ENCODE data around the gene EGLN1.
"Not testable (repeated sequence)": the region's sequence is repeated elsewhere in the genome, so short reads cannot be mapped to it uniquely, and the experiment has no call there.

The EGLN1 gene

DNA sequence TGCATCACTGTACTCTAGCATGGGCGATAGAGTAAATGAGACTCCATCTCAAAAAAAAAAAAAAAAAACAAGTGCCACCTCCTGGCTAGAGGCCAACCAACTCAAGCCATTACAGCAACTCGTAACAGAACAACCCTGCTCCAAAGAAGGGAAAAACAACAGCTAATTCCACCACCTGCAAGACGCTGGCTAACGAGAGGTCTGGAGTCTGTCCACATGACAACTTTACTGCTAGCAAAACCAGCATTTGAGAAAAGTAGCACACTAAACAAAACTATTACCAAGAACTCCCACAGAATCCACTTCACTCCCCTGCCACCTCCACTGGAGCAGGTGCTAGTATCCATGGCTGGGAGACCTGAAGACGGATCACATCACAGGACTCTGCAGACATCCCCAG lies 24.1 kb upstream of the EGLN1 start:
- Histone ChIP-seq H3K36me3 (no peaks in the 10 kb centered on the region), H3K9me3 (no peaks in the 10 kb centered on the region; the same call in 1 of the 2 replicates), H3K4me3 (ENCODE audit: low read depth, low read length) (no peak overlapping the region), H3K4me1 (no peaks in the 10 kb centered on the region; the same call in 1 of the 2 replicates), H3K27me3 (no peaks in the 10 kb centered on the region)
- TF ChIP-seq, protein P1, sequence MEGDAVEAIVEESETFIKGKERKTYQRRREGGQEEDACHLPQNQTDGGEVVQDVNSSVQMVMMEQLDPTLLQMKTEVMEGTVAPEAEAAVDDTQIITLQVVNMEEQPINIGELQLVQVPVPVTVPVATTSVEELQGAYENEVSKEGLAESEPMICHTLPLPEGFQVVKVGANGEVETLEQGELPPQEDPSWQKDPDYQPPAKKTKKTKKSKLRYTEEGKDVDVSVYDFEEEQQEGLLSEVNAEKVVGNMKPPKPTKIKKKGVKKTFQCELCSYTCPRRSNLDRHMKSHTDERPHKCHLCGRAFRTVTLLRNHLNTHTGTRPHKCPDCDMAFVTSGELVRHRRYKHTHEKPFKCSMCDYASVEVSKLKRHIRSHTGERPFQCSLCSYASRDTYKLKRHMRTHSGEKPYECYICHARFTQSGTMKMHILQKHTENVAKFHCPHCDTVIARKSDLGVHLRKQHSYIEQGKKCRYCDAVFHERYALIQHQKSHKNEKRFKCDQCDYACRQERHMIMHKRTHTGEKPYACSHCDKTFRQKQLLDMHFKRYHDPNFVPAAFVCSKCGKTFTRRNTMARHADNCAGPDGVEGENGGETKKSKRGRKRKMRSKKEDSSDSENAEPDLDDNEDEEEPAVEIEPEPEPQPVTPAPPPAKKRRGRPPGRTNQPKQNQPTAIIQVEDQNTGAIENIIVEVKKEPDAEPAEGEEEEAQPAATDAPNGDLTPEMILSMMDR (IDR thresholded peaks at IDR 0.05; ENCODE audit: low read depth, low read length) = no peak
- no peak for DNase-seq

DNA sequence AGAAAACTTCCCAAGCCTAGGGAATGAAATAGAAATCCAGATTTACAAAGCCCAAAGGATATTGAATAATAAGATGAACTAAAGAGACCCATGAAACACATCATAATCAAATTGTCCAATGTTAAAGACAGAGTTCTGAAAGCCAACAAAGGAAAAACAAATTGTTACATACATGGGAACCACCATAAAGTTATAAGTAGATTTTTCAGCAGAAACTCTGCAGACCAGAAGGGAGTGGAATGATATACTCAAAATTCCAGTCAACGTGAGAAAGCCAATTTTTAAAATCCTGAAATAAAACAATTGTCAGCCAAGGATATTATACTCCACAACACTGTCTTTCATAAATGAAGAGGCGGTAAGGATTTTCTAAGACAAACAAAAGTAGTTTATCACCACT lies 22.0 kb upstream of the EGLN1 start:
- Histone ChIP-seq H3K27me3 (no peaks in the 10 kb centered on the region), H3K4me1 (no peaks in the 10 kb centered on the region; the same call in 1 of the 2 replicates), H3K9me3 (no peaks in the 10 kb centered on the region; the same call in 1 of the 2 replicates), H3K36me3 (no peaks in the 10 kb centered on the region), H3K4me3 (ENCODE audit: low read depth, low read length) (no peak overlapping the region)
- DNase-seq = no peak
- TF ChIP-seq, protein P1 (IDR thresholded peaks at IDR 0.05; ENCODE audit: low read depth, low read length) = no peak

DNA sequence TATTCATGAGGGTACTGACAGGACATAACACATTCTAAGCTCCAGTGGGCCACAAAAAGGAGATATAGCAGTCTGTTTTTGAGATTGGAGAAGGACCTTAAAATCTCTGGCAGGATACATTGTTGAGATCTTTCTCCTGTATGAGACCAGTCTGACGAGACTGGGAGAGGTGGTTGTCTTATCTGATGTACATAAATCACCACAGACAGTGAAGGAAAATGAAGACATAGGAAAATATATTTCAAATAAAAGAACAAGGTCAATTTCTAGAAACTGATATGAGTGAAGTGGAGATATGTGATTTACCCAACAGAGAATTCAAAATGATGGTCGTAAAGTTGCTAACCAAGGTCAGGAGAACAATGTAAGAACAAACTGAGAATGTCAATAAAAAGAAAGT lies 21.3 kb upstream of the EGLN1 start:
- H3K4me1 ChIP-seq = no peaks in the 10 kb centered on the region; the same call in 1 of the 2 replicates
- no peaks in the 10 kb centered on the region for H3K36me3 ChIP-seq
- TF ChIP-seq, protein P1 (IDR thresholded peaks at IDR 0.05; ENCODE audit: low read depth, low read length) = no peak
- H3K9me3 ChIP-seq = no peaks in the 10 kb centered on the region; the same call in 1 of the 2 replicates
- no peak for DNase-seq
- no peaks in the 10 kb centered on the region for H3K27me3 ChIP-seq
- no peak overlapping the region for H3K4me3 ChIP-seq (ENCODE audit: low read depth, low read length)

DNA sequence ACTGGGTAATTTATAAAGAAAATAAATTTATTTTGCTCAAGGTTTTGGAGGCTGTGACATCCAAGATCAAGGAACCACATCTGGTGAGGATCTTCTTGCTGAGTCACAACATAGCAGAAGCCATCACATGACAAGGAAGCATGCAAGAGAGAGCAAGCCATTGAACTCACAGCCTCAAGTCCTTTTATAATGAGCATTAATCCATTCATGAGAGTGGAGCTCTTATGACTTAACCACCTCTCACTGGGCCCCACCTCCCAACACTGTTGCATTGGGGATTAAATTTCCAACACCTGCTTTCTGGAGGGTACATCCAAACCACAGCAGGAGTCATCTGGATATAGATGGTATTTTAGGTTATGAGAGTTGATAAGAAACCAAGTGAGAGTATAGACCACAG lies 20.6 kb upstream of the EGLN1 start:
- Histone ChIP-seq H3K4me1 (no peaks in the 10 kb centered on the region; the same call in 1 of the 2 replicates), H3K9me3 (no peaks in the 10 kb centered on the region; the same call in 1 of the 2 replicates), H3K4me3 (ENCODE audit: low read depth, low read length) (no peak overlapping the region), H3K27me3 (no peaks in the 10 kb centered on the region), H3K36me3 (no peaks in the 10 kb centered on the region)
- DNase-seq = no peak
- TF ChIP-seq, protein P1 (IDR thresholded peaks at IDR 0.05; ENCODE audit: low read depth, low read length) = no peak

DNA sequence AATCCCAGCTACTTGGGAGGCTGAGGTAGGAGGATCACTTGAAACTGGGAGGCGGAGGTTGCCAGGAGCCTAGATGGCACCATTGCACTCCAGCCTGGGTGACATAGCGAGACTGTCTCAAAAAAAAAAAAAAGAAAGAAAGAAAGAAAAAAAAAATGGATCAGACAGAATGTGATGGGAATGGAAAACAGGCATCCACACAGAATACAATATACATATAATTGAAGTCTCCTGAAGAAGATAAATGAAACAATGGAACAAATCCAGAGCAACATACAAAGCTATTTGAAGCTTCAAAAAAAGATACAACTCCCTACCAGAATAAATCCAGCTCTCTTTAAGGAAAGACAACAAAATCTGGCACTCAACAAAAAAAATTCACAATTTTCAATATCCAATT lies 10.9 kb upstream of the EGLN1 start:
- no peaks in the 10 kb centered on the region for H3K27me3 ChIP-seq
- no peaks in the 10 kb centered on the region for H3K9me3 ChIP-seq
- no peak for DNase-seq
- H3K36me3 ChIP-seq = no peaks in the 10 kb centered on the region
- H3K4me1 ChIP-seq = no peaks in the 10 kb centered on the region
- TF ChIP-seq, protein P1 (IDR thresholded peaks at IDR 0.05; ENCODE audit: low read depth, low read length) = no peak
- H3K4me3 ChIP-seq (ENCODE audit: low read depth, low read length) = no peak overlapping the region

DNA sequence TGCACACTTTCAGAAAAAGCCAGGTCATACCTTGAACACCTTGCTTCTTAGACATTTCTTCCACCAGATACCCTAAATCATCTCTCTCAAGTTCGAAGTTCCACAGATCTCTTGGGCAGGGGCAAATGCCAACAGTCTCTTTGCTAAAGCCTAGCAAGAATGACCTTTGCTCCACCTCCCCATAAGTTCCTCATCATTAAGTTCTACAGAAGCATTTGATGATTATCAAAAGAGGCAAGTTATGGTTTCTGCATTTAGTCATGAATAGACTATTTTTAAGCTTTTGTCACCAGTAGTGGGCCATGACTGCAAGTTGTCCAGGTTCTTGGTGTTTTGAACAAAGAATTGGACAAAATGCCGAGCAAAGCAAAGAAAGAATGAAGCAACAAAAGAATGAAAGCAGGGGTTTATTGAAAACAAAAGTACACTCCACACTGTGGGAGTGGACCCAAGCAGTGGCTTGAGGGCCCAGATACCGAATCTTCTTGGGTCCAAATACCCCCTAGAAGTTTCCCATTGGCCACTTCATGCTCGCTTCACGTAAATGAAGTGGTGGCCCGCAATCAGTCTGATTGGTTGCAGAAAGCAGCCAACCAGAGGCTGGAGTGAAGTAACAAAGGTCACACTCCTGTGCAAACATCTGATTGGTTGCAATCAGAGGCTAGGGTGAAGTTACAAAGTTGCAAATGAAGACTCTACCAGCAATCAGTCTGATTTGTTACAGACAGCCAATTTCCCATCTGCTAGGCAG lies 9.8 kb upstream of the EGLN1 start:
- Histone ChIP-seq H3K9me3 (no peaks in the 10 kb centered on the region), H3K4me3 (ENCODE audit: low read depth, low read length) (no peak overlapping the region), H3K36me3 (no peaks in the 10 kb centered on the region), H3K4me1 (no peaks in the 10 kb centered on the region), H3K27me3 (no peaks in the 10 kb centered on the region)
- TF ChIP-seq, protein P1 (IDR thresholded peaks at IDR 0.05; ENCODE audit: low read depth, low read length) = no peak
- DNase-seq = no peak

DNA sequence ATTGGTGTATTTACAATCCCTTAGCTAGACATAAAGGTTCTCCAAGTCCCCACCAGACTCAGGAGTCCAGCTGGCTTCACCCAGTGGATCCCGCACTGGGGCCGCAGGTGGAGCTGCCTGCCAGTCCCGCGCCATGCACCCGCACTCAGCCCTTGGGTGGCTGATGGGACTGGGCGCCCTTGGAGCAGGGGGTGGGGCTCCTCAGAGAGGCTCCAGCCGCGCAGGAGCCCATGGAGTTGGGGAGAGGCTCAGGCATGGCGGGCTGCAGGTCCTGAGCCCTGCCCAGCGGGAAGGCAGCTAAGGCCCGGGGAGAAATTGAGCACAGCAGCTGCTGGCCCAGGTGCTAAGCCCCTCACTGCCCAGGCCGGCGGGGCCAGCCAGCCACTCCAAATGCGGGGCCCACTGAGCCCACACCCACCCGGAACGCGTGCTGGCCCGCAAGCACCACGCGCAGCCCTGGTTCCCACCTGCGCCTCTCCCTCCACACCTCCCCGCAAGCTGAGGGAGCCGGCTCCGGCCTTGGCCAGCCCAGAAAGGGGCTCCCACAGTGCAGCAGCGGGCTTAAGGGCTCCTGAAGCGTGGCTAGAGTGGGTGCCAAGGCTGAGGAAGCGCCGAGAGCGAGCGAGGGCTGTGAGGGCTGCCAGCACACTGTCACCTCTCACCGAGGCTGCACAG lies 8.7 kb upstream of the EGLN1 start:
- not testable (repeated sequence) for H3K4me1 ChIP-seq; H3K4me3 ChIP-seq (ENCODE audit: low read depth, low read length); DNase-seq; H3K9me3 ChIP-seq; H3K36me3 ChIP-seq; H3K27me3 ChIP-seq

Data from BE2C (cell line).